Measurements from ENCODE around the gene PRKD2.
"Not testable (repeated sequence)": the region's sequence is repeated elsewhere in the genome, so short reads cannot be mapped to it uniquely, and the experiment has no call there.

Gene PRKD2

DNA sequence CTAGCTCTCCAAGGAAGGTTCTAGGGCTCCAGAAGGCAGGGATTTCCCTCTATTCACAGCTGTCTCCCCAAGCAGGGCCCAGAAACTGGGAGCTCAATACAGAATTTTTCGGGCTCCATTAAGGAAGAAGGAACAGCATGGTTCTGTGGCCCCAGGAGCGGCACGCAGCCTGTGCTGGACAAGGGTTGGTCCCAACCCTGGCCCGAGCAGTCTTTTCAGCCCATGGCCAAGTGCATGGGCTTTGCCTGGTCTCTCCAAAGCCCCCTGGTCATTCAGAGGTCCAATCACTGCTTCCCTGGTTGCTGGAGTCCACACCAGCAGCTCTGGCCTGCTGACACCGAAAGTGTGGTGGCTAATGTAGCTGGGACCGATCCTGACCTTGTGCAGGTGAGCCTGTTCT is 6.6 kb upstream of the PRKD2 start:
- no peak for DNase-seq

GRCh38 chr19:46723023-46723461 is 6.1 kb upstream of the PRKD2 start:
- DNase-seq = no peak

- no peak for DNase-seq
These were observed 5.6 kb upstream of the PRKD2 start for GRCh38 chr19:46722421-46723022.

GRCh38 chr19:46722004-46722380 is 5.1 kb upstream of the PRKD2 start:
- DNase-seq = no peak

DNA sequence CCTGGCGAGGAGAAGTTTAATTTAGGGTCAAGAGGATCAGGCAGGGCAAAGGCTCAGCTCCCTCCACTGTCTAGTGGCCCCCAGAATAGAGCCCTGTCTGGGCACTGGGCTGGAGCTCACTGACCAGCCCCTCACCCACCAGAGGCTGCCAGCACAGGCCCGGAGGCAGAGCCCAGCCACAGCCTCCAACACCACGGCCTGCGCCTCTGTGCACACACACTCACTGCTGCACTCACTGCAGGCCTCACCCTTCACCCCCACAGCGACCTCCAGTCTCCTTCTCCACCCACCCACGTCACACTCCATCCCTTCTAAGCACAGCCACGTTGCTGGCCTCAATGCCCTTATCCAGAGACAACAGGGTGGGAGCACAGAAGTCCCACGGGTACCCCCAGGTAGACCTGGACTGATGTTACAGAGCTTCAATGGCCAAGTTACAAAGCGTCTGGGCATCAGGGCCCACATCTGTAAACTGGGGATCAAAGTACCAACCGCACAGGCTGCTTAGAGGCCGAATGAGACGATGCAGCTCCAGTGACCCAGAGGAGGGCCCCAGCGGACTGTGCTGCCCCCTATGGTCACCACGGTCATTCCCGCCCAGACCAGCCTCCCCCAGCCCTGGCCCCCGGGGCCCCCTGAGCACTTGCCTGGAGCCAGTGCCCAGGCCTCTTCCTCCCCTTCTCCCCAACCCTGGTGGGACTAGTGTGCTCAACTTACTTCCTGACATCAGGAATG is 4.5 kb upstream of the PRKD2 start:
- DNase-seq = no peak

DNA sequence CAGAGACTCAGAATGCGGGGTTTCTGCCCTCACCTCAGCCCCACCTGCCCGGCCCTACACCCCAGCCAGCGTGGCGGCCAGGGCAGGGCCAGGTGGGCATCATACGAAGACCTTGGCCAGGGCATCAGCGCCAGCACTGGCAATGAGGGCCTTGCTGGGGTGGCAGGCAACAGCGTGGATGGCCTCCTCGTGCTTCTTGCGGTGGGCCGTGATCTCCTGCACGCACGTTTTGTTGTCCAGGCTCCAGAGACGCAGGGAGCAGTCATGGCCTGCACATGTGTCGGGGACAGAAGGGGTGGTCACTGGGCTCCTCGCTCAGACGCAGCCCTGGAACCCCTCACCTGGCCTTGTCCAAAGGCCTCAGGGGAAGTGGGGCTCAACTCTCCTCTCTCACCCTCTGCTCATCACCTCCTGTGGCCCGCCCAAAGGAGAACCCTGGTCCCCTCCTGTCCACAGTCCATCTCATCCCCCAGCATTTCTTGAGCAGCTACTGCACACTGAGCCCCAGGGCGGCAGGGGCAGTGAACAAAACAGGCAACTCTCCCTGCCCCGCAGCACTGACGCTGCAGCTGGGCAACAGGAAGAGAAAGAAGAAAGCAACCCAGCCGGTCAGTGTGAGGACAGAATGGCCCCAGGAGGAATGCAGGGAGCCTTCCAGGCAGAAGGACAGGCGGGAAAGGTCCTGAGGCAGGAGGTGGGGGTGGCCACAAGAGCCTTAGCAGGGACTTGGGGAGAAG is 3.8 kb upstream of the PRKD2 start:
- no peak for DNase-seq

DNA sequence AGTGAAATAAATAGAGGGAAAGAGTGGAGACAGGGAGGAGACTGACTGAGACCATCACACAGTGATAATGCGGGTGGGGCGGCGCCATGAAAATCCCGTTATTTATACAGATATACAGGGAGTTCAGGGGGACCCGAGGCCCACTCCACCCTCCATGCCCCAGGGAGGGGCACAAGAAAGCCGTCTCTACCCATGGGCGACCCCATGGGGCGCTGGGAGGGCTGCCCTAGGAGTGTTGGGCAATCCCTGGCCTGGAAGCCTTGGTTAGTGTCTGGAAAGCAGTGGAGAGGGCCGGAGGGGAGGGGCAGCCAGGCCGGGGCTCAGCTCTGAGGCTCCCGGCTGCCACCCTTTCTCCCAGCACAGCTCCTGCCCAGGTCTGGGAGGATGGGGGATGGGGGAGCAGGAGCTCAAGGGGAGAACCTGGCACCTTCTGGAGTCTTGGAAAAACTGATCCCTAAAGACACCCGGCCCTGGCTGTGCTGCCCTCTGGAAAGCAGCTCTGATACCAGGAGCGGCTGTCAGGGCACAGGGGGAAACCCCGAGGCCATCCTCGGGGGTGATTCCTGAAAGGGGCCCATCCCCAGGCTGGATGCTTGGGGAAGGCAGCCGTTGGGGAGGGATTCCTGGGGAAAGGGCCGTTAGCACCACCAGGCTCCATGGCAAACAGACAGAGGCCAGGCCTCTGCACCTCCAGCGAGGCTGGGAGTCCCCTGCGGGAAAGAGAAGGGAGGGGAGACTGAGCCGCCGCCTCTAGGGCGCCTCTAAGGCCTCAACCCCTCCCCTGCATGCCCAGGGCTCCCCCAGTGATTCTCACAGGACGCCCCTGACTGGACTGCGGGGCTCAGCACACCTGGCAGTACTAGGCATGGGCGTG is 3.0 kb upstream of the PRKD2 start:
- DNase-seq = no peak

DNA sequence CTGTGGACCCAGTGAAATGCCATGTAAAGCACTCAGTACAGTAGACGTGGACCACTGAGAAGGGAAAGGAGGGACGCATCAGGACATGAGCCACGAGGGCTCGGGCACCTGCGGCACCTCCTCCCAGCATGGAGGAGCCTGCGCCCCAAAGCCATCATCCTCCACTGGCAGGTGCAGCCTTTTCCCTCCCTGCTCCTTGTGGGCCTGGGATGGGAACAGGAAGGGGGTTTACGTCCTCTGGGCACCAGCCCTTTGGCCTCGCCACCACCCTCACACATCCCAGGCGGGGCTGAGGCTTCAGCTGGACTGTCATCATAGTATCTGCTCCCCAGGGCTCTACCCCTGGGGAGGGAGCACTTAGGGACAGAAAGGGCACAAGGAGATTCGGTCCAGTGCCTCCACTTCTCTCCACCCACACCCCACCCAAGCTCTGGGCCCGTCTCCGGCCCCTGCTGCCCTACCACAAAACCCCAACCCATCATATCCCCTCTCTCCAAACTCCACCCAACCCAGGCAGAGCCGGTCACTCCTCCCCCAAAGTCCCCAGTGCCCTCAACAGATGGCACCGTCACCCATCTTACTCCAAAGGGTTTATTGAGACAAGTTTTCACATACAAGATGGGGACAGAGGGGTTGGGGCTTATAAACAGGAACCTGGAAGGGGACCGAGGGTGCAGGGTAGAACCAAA is 2.2 kb upstream of the PRKD2 start:
- no peak for DNase-seq

DNA sequence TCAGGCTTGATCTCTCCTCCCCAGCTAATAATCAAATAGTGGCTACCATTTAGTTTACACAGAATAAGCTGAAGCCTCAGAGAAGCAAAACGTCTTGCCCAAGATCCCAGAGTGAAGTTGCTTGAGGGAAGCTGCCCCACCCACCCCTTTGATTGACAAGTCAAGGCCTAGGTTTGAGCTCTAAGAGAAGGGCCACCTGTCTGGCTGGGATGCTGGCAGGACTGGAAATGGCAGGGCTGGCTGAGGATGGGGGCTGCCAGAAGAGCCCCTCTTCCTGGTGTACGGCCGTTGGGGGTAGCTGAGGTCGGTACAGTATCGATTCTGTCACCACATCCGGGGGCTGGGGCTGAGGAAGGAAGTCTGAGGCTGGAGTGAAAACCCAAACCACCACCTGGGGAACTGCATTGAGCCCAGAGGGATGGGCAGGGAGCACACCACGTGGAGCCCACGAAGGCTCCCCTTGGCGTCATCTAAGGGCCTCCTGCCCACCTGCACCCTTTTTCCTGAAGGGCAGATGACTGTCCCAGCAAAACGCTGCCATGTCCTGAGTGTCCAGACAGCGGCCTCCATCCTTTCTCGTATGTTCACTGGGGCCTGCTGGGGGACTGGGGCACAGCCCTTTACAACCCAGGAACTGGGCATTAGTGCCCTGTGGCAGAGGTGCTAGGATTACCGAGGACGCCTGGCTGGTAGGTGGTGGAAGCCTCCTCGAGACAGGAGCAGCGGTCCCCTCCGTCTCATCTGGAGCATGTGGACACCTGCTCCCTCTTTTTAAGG is 1.4 kb upstream of the PRKD2 start:
- DNase-seq = peak; percentile 68

- DNase-seq = peak; percentile 27
These were observed 816 bp upstream of the PRKD2 start for GRCh38 chr19:46717716-46718143.

DNA sequence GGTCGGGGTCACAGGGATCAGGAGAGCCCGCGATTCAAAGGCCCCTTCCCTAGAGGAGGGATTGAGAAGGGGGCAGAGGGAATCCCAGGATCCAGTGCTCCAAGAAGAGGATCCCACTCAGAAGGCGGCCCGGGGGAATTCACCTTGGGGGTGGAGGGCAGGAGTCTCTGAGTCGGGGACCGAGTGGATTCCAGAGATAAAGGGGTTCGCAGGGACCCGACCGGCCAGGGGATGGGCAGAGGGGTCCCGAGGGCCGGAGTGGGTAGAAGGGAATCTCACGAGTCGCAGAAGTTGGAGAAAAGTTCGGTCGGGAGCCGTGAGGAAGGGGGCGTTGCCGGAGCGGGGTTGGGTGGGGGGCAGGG is 261 bp downstream of the PRKD2 start:
- DNase-seq = no peak

DNA sequence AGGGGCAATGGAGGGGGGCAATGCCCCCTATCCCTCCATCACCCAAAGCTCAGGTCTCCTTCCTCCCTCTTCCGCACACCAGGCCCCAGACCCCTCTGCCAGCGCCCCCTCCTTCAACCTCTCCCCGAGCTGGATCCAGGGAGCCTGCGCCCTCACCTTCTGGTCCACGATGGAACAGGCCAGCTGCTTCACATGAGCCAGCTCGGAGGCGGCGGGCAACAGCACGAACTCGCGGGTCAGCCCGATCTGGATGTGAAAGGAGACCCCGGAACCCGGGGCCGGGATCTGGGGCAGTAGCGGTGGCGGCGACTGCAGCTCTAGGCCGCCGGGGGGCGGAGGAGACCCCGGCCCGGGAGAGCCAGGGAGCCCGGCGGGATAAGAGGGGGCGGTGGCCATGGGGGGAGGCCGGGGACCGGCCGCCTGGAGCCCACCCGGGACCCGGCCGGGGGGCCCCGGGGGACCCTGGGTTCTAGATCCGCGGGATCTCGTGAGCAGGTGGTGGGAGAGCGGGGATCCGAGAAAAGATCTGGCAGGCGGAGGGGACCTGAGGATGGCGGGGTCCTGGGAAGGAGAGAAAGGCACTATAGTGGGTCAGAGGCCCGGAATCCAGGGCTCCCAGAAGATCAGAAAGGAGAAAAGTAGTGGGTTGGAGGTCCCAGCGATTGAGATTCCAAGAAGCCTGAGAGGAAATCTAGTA is 791 bp downstream of the PRKD2 start:
- DNase-seq = peak; percentile 31

GRCh38 chr19:46715620-46715974 is 1.3 kb downstream of the PRKD2 start:
- DNase-seq = peak; percentile 19

DNA sequence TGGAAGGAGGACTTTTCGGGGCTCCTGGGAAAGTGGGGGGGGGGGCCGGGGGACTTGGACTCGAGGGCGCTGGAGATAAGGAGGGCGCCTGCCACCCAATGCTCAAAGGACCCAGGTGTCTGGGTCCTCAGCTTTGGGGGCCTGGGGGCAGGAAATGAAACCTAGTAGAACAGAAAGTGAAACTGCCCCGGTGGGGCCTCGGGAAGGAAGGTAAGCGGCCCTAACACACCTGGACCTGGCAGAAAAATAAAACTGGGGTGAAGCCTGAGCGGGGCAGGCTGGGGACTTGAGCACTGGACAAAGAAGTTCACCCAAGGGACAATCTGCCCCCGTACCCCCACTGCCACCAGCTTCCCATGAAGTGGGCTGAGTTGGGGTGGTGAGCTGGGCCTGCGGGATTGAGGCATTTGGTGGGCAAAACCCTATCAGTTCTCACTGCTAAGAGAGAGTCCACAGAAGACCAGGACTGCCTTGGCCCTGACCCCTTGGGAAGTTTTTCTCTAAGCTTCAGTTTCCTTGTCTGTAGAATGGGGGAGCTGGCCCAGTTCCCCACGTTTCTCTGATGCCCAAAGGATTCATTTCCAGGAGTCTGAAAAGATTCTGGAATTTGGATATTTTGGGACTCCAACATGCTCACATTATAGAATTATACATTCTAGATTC is 2.3 kb downstream of the PRKD2 start:
- DNase-seq = no peak

DNA sequence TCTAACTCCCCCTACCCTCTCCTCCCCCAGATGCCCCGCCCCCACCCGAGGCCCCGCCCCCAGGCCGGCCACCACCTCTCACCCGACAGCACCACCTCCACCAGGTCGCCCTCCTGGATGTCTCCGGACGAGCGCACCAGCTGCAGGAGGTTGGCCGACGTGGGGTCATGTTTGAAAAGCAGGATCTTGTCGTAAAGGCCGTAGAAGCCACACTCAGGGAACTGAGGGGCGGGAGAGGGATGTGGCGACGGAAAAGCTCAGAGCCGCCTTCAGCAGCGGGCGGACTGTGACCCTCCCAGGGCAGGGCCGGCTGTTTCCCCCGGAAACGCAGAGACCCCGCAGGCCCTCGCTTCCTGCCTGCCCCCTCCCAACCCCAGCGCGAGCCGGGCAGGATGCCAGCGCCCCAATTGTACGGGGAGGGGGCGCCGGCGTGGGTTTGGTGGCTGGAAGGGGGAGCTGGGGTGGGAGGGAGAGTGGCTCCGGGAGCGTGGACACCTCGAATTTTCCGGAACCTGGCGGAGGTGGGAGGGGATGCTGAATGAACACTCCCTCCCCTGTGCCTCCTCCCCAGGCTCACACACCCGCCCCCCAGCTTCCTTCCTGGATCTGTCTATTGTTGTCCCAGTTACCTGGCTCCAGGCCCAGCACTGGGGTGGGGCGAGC is 3.0 kb downstream of the PRKD2 start:
- DNase-seq = peak; percentile 85

- not testable (repeated sequence) for DNase-seq
These were observed 4.1 kb downstream of the PRKD2 start for GRCh38 chr19:46712768-46713338.

DNA sequence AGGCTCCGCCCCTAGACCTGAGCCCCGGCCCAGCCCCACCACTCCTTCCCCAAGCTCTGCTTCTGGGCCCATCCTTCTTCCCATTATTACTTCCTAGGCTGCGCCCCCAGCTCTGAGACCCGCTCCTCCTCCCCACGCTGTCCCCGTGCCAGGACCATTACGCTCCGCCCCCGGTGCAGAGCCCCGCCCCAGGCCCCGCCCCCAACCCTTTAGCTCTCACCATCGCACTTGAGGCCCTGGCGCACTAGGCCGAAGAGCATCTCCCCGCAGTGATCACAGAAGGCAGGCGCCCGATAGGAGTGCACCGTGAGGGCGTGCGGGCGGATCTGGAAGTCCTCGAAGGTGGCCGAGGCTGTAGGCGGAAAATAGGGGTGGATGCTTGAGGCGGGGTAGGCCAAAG is 6.2 kb downstream of the PRKD2 start:
- DNase-seq = peak; percentile 13

DNA sequence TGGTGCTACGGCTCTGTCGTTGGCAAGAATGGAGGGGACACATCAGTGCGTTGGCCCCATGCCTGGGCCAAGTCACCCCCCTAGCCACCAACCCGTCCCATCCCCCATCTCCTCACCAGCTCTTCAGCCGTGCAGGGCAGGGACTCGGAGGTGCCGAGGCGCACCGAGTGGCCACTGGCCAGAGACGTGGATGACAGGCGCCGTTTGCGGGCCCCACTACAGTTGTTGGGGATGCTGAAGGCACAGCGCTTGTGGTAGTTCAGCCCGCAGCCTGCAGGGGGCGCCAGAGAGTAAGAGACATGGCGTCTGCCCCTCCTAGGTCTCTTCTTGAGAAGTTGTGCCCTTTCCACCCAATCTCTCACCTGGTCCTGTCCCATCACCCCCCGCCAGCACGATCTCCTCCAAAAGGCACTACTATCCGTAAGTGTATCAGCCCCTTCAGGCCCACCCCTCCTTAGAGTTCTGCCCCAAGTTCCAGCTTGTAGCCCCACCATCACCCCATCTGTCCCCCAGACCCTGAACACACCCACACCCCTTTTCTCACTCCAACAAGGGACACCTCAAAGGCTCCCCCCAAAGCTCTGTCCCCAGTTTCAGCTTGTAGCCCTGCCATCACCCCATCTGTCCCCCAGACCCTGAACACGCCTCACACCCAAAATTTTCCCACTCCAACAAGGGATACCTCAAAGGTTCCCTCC is 12.4 kb downstream of the PRKD2 start:
- peak; percentile 90 for DNase-seq

GRCh38 chr19:46700704-46701103 is 16.2 kb downstream of the PRKD2 start:
- no peak for DNase-seq
